GM21447 (cell line): ENCODE measurements around the gene SRP68.
"Not testable (repeated sequence)": the region's sequence is repeated elsewhere in the genome, so short reads cannot be mapped to it uniquely, and the experiment has no call there.

Experiments
- ATAC-seq: cut with Tn5 transposase; IDR thresholded peaks from one replicate; pipeline ENCODE4 v1.9.1; 2021; ENCODE audit not compliant: unreplicated experiment

SRP68 gene

GRCh38 chr17:76048025-76048605 lies 24.2 kb downstream of the SRP68 start:
- ATAC-seq: no peak

GRCh38 chr17:76046064-76046463 lies 26.3 kb downstream of the SRP68 start:
- no peak for ATAC-seq

- ATAC-seq: not testable (repeated sequence)
Observed at GRCh38 chr17:76044475-76045007, 27.8 kb downstream of the SRP68 start.

- ATAC-seq: not testable (repeated sequence)
Observed at GRCh38 chr17:76042868-76043267, 29.4 kb downstream of the SRP68 start.

- ATAC-seq: no peak
Observed at GRCh38 chr17:76040376-76040775, 31.9 kb downstream of the SRP68 start.

GRCh38 chr17:76039121-76039520 lies 33.2 kb downstream of the SRP68 start:
- ATAC-seq: no peak

- no peak for ATAC-seq
Observed at GRCh38 chr17:76038050-76038449, 34.3 kb downstream of the SRP68 start.

GRCh38 chr17:76036497-76037261 lies 35.6 kb downstream of the SRP68 start:
- ATAC-seq: no peak

- ATAC-seq: no peak
Observed at GRCh38 chr17:76034428-76035350, 37.6 kb downstream of the SRP68 start.

- no peak for ATAC-seq
Observed at GRCh38 chr17:76033139-76033538, 39.2 kb downstream of the SRP68 start.

GRCh38 chr17:76032780-76033108 lies 39.6 kb downstream of the SRP68 start:
- no peak for ATAC-seq

- ATAC-seq: no peak
Observed at GRCh38 chr17:76032073-76032779, 40.1 kb downstream of the SRP68 start.

GRCh38 chr17:76027159-76027839 lies 45.0 kb downstream of the SRP68 start, which contains the start of gene EVPL:
EVPL (minus strand) TSS chr17:76027306; CDS start chr17:76027198, 108 bp downstream.
- no peak for ATAC-seq

- no peak for ATAC-seq
Observed at GRCh38 chr17:76026714-76027158, 45.6 kb downstream of the SRP68 start.

GRCh38 chr17:76025294-76025693 lies 47.0 kb downstream of the SRP68 start:
- no peak for ATAC-seq

GRCh38 chr17:76024353-76024752 lies 48.0 kb downstream of the SRP68 start:
- no peak for ATAC-seq

- ATAC-seq: no peak
Observed at GRCh38 chr17:76023900-76024237, 48.4 kb downstream of the SRP68 start.

- ATAC-seq: no peak
Observed at GRCh38 chr17:76022973-76023899, 49.1 kb downstream of the SRP68 start.

- ATAC-seq: no peak
Observed at GRCh38 chr17:76022285-76022684, 50.0 kb downstream of the SRP68 start.
